GM19099 (cell line): Measurements from ENCODE around the gene DHCR24.

ENCODE experiments used
- POLR2A ChIP-seq: IDR thresholded peaks from 3 replicates; pipeline ENCODE4 v1.6.1; 2011; ENCODE audit warnings: low read depth; ENCODE audit not compliant: insufficient read length; ENCODE audit errors: extremely low read depth

DHCR24 gene

DNA sequence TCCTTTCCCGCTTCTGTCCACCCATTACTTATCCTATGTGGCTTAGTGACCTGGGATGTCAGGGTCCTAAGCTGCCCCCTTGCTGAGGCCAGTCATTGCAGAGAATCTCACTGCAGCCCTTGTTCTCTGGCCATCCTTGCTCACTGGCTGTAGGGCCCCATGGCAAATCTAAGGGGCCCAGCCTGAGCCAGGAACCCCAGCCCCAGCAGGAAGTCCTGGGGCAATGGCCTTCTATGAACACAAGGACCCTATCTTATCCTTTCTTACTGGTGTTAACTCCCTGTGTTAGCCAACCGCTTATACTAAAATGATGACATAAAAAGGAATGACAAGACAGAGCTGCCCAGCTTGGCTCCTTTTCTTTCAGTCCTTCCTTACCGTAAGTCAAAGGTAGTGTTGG is 29.9 kb downstream of the DHCR24 start:
- TF ChIP-seq POLR2A: no peak

GRCh38 chr1:54854381-54855020 is 32.5 kb downstream of the DHCR24 start:
- no peak for TF ChIP-seq POLR2A

- TF ChIP-seq POLR2A: no peak
Measured at GRCh38 chr1:54853793-54854370, 33.1 kb downstream of the DHCR24 start.

DNA sequence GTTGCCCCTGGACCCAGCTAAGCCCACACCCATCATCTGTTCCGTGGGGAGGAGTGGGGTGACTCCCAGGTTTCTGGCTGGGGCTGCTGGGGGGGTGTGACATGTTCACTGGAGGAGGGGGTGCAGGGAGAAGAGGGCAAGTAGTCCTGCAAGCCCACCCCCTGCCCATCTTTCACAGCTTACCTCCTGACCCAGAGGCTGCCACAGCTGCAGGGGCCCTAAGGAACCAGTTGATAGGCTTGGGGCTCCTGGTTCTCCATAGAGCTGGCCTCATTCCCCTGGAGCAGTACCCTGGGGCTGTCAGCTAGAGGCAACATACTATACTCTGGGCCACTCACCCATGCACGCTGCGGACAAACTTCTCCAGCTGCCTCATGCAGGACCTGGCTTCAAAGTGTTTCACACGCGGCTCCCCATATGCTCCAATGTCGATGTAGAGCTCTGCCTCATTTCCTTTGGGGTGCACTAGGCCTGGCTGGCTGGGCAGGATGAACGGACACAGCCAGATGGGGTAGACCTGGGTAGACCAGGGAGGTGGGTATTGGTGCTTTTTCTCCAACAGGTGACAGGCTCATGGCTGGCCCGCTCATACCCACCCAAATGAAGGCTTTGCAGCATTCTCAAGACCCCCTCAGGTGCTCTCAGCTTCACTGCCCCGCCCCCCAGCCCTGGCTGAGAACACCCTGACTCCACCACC is 33.8 kb downstream of the DHCR24 start:
- no peak for TF ChIP-seq POLR2A

DNA sequence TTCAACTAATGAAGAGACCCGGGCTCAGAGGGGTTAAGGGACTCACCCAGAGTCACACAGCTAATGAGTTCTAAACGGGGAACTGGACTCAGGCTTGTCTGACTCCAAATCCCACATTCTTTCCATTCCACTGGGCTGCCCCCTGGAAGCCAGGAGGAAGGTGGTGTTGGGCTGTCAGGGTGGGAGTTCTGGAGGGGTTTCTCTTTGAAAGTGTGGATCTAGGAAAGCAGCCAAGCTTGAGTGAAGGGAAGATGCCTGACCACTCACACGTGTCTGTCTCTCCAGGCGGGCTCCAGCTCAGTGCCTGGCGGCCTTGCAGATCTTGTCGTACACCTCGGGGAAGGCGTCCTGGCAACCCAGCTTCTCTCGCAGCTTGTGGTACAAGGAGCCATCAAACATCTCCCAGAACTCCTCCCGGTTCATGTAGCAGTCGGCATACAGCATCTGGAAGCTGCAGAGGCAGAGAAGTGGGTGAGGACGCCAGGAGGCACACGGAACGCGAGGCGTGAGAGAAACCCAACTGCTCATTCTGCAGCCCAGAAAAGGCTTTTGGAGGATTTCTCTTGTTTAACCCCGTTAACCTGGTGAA is 35.0 kb downstream of the DHCR24 start:
- TF ChIP-seq POLR2A: no peak

GRCh38 chr1:54851406-54851805 is 35.6 kb downstream of the DHCR24 start:
- TF ChIP-seq POLR2A: no peak

GRCh38 chr1:54850737-54851136 is 36.3 kb downstream of the DHCR24 start:
- TF ChIP-seq POLR2A: no peak

DNA sequence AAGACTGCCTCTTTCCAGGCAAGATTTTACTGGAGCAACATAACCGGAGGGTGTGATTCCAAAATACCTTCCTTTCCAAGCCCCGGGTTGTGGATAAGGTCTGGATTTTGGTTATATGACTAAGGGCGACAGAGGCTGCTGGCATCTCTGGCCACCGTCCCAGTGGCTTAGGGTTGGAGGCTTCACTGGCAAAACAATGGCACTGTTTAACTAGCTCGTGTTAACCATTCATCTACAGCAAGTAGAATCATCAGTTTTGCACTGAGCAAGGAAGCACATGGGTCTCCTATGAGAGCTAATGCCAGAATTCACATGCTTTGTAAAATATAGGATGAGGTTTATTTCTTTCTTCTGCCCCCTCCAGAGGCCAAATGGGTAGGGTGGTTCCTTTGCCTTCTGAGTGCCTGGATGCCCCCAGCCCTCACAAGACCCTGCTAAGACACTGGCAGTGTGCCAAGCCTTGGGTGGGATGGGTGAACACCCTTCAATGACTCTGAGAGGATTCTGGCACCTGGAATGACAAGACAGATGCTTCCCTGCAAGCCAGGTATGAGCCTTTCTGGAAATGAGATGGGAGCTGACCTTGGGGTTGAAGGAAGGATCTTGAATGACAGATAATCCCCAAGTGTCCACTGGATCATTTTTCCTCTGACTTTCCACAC is 36.8 kb downstream of the DHCR24 start:
- TF ChIP-seq POLR2A: no peak

GRCh38 chr1:54849219-54850068 is 37.6 kb downstream of the DHCR24 start:
- TF ChIP-seq POLR2A: no peak

- TF ChIP-seq POLR2A: no peak
Measured at GRCh38 chr1:54848134-54848948, 38.7 kb downstream of the DHCR24 start.

GRCh38 chr1:54846716-54847284 is 40.2 kb downstream of the DHCR24 start:
- no peak for TF ChIP-seq POLR2A

- no peak for TF ChIP-seq POLR2A
Measured at GRCh38 chr1:54846301-54846700, 40.7 kb downstream of the DHCR24 start.

GRCh38 chr1:54845772-54846171 is 41.2 kb downstream of the DHCR24 start:
- no peak for TF ChIP-seq POLR2A
